HCT116 (cell line): ENCODE measurements around the gene BCAR3.
"Not testable (repeated sequence)": the region's sequence is repeated elsewhere in the genome, so short reads cannot be mapped to it uniquely, and the experiment has no call there.

ENCODE experiments used
- ATF3 ChIP-seq: IDR thresholded peaks from 2 replicates; pipeline ENCODE4 v1.6.1; 2012
- CBX3 ChIP-seq: IDR thresholded peaks from 2 replicates; pipeline ENCODE4 v1.6.1; 2012; ENCODE audit warnings: low read depth
- CTCF ChIP-seq, 3 experiments: fragments of 200-600 bp in 1 of 3; sonication (generic) in 1 of 3; IDR thresholded peaks in 2 of 3; conservative IDR thresholded peaks in 1 of 3; 2 replicates each; pipeline ENCODE4 v1.5.1; 2012 to 2017; ENCODE audit warnings: low read depth in 2 of 3, low read length in 2 of 3, antibody characterized with exemption in 1 of 3, borderline replicate concordance in 1 of 3, control low read depth in 1 of 3, mild to moderate bottlenecking in 1 of 3, mixed read lengths in 1 of 3, mixed run types in 1 of 3, moderate library complexity in 1 of 3; ENCODE audit not compliant: insufficient read depth in 1 of 3
- EZH2phosphoT487 ChIP-seq: fragments of 200-600 bp; IDR thresholded peaks from 2 replicates; pipeline ENCODE4 v1.6.1; 2018; ENCODE audit warnings: antibody characterized with exemption, borderline replicate concordance
- POLR2A ChIP-seq: IDR thresholded peaks from 2 replicates; pipeline ENCODE4 v1.7.0; 2011; ENCODE audit warnings: borderline replicate concordance; ENCODE audit not compliant: insufficient read depth, insufficient read length; ENCODE audit errors: extremely low read depth
- REST ChIP-seq: IDR thresholded peaks from 2 replicates; pipeline ENCODE4 v1.6.1; 2012; ENCODE audit warnings: low read depth
- ZNF274 ChIP-seq: fragments of 200-500 bp; sonication (Bioruptor generic); IDR thresholded peaks from 2 replicates; pipeline ENCODE4 v1.6.1; 2014; ENCODE audit warnings: mild to moderate bottlenecking, low read depth, low read length, inconsistent platforms

- not testable (repeated sequence) for TF ChIP-seq CTCF (IDR thresholded peaks at IDR 0.05 in 2 of 3, conservative IDR thresholded peaks at IDR 0.05 in 1 of 3; ENCODE audit: borderline replicate concordance in 1 of 3, insufficient read depth in 1 of 3, low read depth in 2 of 3, low read length in 2 of 3); REST; POLR2A; ZNF274; EZH2phosphoT487; ATF3; CBX3
Measured at GRCh38 chr1:93553886-93554490, 127.6 kb downstream of the BCAR3 start.
